GM12892 (cell line): ENCODE measurements around the gene DOCK2.

Experiments
- POLR2A ChIP-seq: IDR thresholded peaks from 2 replicates; pipeline ENCODE4 v1.6.1; 2011; ENCODE audit warnings: low read depth, low read length, control low read depth
- TAF1 ChIP-seq: IDR thresholded peaks from 2 replicates; pipeline ENCODE4 v1.6.1; 2011; ENCODE audit warnings: low read depth, mild to moderate bottlenecking, control low read depth, low read length, borderline replicate concordance

DNA sequence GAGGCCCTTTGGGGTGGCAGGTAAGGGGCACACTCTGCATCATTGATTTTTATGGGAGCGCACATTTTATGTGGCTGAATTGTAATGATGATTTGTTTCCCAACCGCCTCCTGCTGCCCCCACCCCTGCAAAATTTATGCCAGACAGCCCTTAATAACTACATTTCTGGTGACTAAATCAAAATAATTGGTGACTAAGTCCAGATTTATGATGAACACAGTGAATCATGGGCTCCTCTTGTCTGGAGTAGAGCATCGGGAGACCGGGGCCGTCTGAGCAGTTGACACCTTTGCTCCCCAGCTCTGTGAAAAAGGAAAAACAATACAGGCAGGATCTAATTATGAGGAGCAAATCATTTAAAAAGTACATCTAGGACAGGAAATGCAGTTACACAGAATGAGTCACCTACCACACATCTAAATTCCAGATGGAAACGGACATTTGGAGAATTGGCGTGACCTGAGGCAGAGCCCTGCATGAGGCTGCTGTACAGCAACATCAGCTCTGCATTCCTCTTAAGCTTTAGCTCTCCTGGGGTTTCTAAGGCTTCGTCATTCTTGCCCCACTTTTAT, 58.9 kb downstream of the DOCK2 start:
- TF ChIP-seq TAF1 (no peak), POLR2A (no peak)
